Activated B cell treated with CpG ODN at 0.5 μM for 24 hours (primary cell): Measurements from ENCODE around the gene HOXB4. TPM values are rescaled to one million over a fixed set of nuclear protein-coding genes. Genes with fewer than 3 reads are reported as not detected.

Experiments
- ATAC-seq: fragments of 200-7000 bp; cut with Tn5 transposase; one replicate; pipeline ENCODE4 v1.10.0; 2021; ENCODE audit warnings: low read depth, mild to moderate bottlenecking, moderate library complexity
- CTCF ChIA-PET: fragments of 350-600 bp; sonication (Branson Sonifier 250); formaldehyde crosslinking; loops from one replicate; lab custom pipeline; 2021; ENCODE audit warnings: antibody characterized with exemption; lab: Charles Lee
- POLR2A ChIA-PET: fragments of 350-600 bp; sonication (Branson Sonifier 250); formaldehyde crosslinking; loops from one replicate; lab custom pipeline; 2021; ENCODE audit warnings: antibody characterized with exemption; lab: Charles Lee
- DNase-seq: peaks from one replicate; pipeline ENCODE4 v3.0.0; 2022
- H3K27ac Mint-ChIP-seq: one replicate; pipeline ENCODE4 v1.8.0; 2020; ENCODE audit warnings: mixed read lengths
- H3K27me3 Mint-ChIP-seq: one replicate; pipeline ENCODE4 v1.8.0; 2021; ENCODE audit warnings: mixed read lengths
- H3K36me3 Mint-ChIP-seq: one replicate; pipeline ENCODE4 v1.8.0; 2021; ENCODE audit warnings: low read depth, mixed read lengths
- H3K4me1 Mint-ChIP-seq: one replicate; pipeline ENCODE4 v1.8.0; 2021; ENCODE audit warnings: mixed read lengths
- H3K4me3 Mint-ChIP-seq: one replicate; pipeline ENCODE4 v1.8.0; 2020; ENCODE audit warnings: mild to moderate bottlenecking, mixed read lengths
- H3K9me3 Mint-ChIP-seq: one replicate; pipeline ENCODE4 v1.8.0; 2020; ENCODE audit warnings: mixed read lengths
- intact Hi-C: fragments of 100-400 bp; cut with micrococcal nuclease; formaldehyde crosslinking; loops from one replicate; pipeline ENCODE4 v1.15.1; 2024
- total RNA-seq: library from RNA; stranded (reverse); gene quantifications from 2 replicates; pipeline ENCODE4 v1.2.3, GENCODE V29; 2022
- TF ChIP-seq, protein P1 (sequence below): fragments of 200-600 bp; IDR thresholded peaks from one replicate; pipeline ENCODE4 v1.8.0; 2022; ENCODE audit warnings: antibody characterized with exemption, mild to moderate bottlenecking

HOXB4 gene
- total RNA-seq, 1 donor from 2014 or later: 1.4 TPM

DNA sequence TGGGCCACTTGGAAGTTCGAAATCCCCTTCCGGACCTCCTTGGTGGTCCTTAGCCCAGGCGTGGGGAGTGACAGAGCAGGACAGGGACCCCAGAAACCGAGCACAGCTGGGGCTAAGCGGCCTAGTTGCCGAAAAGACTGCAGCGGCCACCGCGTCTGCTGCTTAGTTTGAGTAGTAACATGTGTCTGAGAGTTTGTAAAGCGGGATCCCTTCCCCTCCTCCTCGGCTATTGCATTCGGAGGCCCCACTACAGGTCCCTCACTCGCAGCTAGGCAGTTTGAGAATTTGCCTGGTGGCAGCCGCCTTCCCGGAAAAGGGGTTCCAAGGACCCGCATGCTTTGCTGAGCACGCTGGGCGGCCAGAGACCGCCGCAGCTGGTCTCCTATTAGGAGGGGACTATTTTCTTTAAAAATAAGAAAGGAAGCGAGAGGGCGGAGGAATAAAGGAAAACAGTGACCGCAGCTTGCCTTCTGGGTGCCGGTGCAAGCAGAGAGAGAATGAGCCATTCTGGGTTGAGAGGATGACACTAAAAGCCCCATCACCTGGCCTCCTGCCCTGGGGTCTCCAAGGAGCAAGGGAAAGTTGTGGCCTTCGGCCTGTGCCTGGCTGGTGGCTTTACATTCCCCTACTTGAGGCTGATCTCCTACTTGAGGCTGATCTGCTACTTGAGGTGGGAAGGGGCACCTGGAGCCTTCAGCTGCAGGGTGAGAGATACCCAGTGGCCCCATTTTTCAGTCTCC lies 16.6 kb upstream of the HOXB4 start:
- DNase-seq (no peak), ATAC-seq (no peak)
- Mint-ChIP-seq H3K9me3 (no peaks in the 10 kb centered on the region), H3K4me3 (no peak overlapping the region), H3K27me3 (peaks cover 76% of the 10 kb centered on the region), H3K36me3 (no peaks in the 10 kb centered on the region), H3K27ac (no peak overlapping the region), H3K4me1 (peaks cover 49% of the 10 kb centered on the region)
- ChIA-PET POLR2A (no interaction called here), CTCF (interaction anchor here (0.8 to 4.5 kb wide), 5 partner anchors 24 to 287 kb away, joined by 3 to 31 read pairs (median 6); partner anchors contain the start of gene HOXB9)
- intact Hi-C loops: loop anchor here (1.0 to 10.0 kb wide), 4 partner anchors 153 to 569 kb away; no protein-coding TSS in a partner anchor
- TF ChIP-seq, protein P1, sequence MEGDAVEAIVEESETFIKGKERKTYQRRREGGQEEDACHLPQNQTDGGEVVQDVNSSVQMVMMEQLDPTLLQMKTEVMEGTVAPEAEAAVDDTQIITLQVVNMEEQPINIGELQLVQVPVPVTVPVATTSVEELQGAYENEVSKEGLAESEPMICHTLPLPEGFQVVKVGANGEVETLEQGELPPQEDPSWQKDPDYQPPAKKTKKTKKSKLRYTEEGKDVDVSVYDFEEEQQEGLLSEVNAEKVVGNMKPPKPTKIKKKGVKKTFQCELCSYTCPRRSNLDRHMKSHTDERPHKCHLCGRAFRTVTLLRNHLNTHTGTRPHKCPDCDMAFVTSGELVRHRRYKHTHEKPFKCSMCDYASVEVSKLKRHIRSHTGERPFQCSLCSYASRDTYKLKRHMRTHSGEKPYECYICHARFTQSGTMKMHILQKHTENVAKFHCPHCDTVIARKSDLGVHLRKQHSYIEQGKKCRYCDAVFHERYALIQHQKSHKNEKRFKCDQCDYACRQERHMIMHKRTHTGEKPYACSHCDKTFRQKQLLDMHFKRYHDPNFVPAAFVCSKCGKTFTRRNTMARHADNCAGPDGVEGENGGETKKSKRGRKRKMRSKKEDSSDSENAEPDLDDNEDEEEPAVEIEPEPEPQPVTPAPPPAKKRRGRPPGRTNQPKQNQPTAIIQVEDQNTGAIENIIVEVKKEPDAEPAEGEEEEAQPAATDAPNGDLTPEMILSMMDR: no peak

DNA sequence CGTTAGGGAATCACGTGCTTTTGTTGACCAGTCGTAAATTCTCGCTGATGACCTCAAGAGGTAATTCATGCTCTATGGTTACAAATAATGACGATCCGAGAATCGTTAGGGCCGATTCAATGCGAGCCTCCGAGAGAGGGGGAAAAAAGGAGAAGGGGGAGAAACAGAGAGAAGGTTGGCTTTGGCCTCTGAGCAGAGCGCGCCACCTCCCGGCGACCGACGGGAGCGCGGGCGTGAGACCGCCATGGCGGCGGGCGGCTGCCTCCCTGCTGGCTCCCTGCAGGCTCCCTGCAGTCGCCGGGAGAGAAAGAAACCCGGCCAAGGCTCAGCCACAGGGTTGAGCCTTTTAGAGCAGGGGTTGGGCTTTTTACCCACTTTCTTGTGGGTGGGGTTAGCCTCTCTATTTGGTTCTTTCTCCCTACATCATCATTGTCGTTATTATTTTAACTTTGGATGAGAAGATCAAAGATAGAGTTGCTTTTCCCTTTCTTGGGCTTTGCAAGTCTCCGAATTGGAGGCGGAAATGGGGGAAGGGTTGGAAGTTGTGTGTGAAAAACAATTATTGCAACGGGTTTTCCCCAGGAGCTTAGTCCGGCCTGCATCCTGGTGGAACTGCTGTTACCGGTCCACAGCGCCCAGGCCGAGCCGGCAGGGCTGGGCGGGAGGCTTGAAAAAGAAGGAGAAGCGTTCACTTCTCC lies 15.8 kb upstream of the HOXB4 start:
- POLR2A ChIA-PET: interaction anchor here (1.1 to 1.2 kb wide), 2 partner anchors 21 to 258 kb away, joined by 3 to 5 read pairs; partner anchors contain the start of gene HOXB8
- intact Hi-C loops: loop anchor here (1.0 to 10.0 kb wide), 6 partner anchors 137 to 569 kb away; no protein-coding TSS in a partner anchor
- H3K27ac Mint-ChIP-seq: no peak overlapping the region
- CTCF ChIA-PET: interaction anchor here (0.8 to 4.5 kb wide), 15 partner anchors 10 to 513 kb away, joined by 3 to 31 read pairs (median 6); partner anchors contain the start of gene HOXB9
- peaks cover 53% of the 10 kb centered on the region for H3K4me1 Mint-ChIP-seq
- peak; percentile 66 for ATAC-seq
- no peaks in the 10 kb centered on the region for H3K9me3 Mint-ChIP-seq
- no peaks in the 10 kb centered on the region for H3K36me3 Mint-ChIP-seq
- TF ChIP-seq, protein P1: peak; percentile 50
- H3K27me3 Mint-ChIP-seq: peaks cover 73% of the 10 kb centered on the region
- DNase-seq: peak; percentile 85
- H3K4me3 Mint-ChIP-seq: peak overlapping the region; percentile 71

DNA sequence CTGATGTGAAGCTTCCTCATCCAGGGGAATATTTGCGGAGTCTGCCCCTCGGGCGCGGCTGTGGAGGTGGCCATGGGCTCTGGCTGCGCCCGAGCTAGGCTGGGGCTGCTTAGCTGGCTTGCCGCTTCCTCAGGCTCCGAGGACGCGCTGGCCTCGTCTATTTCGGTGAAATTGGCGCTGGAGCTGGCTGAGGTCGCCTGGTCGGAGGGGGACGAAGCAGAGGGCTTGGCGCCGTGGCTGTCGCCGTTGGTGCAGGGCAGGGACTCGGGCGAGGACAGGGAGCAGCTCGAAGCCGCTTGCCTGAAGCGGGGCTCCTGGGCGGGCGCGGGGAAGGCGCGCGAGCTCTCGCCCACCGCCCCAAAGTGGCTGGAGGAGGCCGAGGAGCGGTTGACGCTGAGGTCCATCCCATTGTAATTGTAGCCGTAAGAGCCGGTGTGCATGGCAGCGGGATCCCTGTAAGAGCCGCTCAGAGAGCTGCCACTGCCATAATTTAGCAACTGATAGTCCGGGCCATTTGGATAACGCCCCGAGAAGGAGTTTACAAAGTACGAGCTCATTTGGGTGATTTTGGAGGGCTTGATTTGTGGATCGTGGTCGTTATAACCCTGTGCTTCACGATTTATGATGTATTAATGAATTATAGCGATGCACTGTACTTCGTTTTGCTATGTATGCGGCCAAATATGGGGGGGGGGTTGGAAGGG lies 15.1 kb upstream of the HOXB4 start, which contains the start of gene HOXB5:
TSS of gene HOXB5 (minus strand) at position 654 of the 704 bp plus-strand sequence. CDS start at position 557, 97 bp downstream.
- Mint-ChIP-seq H3K4me1 (peaks cover 52% of the 10 kb centered on the region), H3K36me3 (no peaks in the 10 kb centered on the region), H3K9me3 (no peaks in the 10 kb centered on the region), H3K27me3 (peaks cover 73% of the 10 kb centered on the region), H3K4me3 (peak within 1 kb of the TSS; percentile 71), H3K27ac (no peak within 1 kb of the TSS)
- TF ChIP-seq, protein P1: no peak
- no peak for ATAC-seq
- CTCF ChIA-PET: interaction anchor here (0.8 to 4.5 kb wide), 24 partner anchors 9 to 567 kb away, joined by 3 to 31 read pairs (median 4); partner anchors contain the start of genes HOXB8 and HOXB9
- intact Hi-C loops: loop anchor here (2.0 to 10.0 kb wide), 4 partner anchors 136 to 438 kb away; no protein-coding TSS in a partner anchor
- DNase-seq: no peak
- POLR2A ChIA-PET: interaction anchor here (0.9 to 1.6 kb wide), 5 partner anchors 14 to 258 kb away, joined by 3 to 5 read pairs (median 3); partner anchors contain the start of gene HOXB8

DNA sequence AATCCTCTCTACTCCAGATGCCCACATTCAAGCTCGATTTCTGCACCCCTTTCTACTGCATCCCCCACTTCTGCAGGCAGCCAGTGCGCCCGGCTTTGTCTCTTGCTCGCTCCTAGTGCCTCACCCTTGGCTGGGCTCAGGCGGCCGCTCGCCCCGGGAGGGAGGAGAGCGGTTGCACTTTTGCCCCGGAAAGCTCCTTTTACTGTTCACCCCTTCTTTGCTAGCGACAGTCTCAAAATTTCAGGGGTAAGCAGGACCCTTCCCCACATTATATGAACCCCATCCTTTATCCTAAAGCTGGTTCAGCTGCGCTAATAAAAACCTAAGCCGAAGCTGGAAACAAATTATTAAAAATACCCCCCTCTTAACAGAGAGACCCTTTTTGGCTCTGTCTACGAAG lies 14.4 kb upstream of the HOXB4 start:
- Mint-ChIP-seq H3K4me1 (peaks cover 45% of the 10 kb centered on the region), H3K4me3 (peak overlapping the region; percentile 56), H3K36me3 (no peaks in the 10 kb centered on the region), H3K27ac (no peak overlapping the region), H3K27me3 (peaks cover 73% of the 10 kb centered on the region), H3K9me3 (no peaks in the 10 kb centered on the region)
- intact Hi-C loops: loop anchor here (2.0 to 10.0 kb wide), 4 partner anchors 136 to 438 kb away; no protein-coding TSS in a partner anchor
- no peak for DNase-seq
- ChIA-PET POLR2A (interaction anchor here (0.8 to 1.6 kb wide), 6 partner anchors 14 to 257 kb away, joined by 3 to 5 read pairs (median 3); partner anchors contain the start of gene HOXB8), CTCF (interaction anchor here (0.8 to 4.5 kb wide), 22 partner anchors 9 to 567 kb away, joined by 3 to 31 read pairs (median 4); partner anchors contain the start of gene HOXB8)
- no peak for ATAC-seq
- TF ChIP-seq, protein P1: no peak
